GM12801 (cell line): ENCODE measurements around the gene CYP39A1.

Source experiments
- TF ChIP-seq, protein P1 (sequence below): IDR thresholded peaks from one replicate; pipeline ENCODE4 v1.5.1; 2011; ENCODE audit warnings: control low read depth; ENCODE audit not compliant: insufficient read length; ENCODE audit errors: extremely low read depth

The CYP39A1 gene, protein sequence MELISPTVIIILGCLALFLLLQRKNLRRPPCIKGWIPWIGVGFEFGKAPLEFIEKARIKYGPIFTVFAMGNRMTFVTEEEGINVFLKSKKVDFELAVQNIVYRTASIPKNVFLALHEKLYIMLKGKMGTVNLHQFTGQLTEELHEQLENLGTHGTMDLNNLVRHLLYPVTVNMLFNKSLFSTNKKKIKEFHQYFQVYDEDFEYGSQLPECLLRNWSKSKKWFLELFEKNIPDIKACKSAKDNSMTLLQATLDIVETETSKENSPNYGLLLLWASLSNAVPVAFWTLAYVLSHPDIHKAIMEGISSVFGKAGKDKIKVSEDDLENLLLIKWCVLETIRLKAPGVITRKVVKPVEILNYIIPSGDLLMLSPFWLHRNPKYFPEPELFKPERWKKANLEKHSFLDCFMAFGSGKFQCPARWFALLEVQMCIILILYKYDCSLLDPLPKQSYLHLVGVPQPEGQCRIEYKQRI

DNA sequence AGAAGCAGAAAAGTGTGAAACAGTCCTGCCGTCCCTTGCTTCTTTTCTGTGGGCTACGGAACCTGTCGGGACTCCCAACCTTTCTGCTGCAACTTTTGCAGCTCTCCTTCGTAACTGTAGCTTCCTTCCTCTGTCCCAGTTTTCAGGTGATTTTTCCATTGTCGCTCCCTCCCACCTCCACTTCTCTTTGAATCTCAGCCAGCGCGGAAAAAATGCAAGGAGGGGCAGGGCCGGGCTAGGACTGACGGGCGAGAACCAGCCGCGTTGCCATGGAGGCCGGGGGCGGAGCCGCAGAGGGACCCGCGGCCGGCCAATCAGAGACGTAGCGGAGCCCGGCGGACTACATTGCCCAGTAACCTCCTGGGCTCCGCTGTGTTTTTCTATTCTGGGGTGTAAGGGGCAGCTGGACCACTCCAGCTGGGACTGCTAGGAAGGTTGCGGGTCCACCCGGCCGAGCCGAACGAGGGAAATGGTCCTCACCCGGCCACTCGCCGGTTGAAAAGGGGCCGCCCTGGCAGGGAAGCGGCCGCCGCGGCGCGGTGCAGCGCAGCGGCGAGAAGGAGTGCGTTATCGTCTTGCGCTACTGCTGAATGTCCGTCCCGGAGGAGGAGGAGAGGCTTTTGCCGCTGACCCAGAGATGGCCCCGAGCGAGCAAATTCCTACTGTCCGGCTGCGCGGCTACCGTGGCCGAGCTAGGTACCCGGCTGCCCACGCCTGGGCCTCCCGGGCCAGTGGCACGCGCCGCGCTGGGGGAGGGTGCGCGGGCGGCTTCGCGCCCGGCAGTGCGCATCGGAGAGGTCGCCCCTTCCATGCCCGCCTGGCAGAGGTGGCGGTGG lies at the start of gene CYP39A1, which contains the start of gene SLC25A27:
CYP39A1 (minus strand) TSS at position 216 of the 836 bp plus-strand sequence. CDS start 236 bp downstream, outside the sequence.
SLC25A27 (plus strand) TSS at position 373 of the 836 bp plus-strand sequence; CDS start at position 591, 218 bp downstream.
- TF ChIP-seq, protein P1, sequence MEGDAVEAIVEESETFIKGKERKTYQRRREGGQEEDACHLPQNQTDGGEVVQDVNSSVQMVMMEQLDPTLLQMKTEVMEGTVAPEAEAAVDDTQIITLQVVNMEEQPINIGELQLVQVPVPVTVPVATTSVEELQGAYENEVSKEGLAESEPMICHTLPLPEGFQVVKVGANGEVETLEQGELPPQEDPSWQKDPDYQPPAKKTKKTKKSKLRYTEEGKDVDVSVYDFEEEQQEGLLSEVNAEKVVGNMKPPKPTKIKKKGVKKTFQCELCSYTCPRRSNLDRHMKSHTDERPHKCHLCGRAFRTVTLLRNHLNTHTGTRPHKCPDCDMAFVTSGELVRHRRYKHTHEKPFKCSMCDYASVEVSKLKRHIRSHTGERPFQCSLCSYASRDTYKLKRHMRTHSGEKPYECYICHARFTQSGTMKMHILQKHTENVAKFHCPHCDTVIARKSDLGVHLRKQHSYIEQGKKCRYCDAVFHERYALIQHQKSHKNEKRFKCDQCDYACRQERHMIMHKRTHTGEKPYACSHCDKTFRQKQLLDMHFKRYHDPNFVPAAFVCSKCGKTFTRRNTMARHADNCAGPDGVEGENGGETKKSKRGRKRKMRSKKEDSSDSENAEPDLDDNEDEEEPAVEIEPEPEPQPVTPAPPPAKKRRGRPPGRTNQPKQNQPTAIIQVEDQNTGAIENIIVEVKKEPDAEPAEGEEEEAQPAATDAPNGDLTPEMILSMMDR = no peak

DNA sequence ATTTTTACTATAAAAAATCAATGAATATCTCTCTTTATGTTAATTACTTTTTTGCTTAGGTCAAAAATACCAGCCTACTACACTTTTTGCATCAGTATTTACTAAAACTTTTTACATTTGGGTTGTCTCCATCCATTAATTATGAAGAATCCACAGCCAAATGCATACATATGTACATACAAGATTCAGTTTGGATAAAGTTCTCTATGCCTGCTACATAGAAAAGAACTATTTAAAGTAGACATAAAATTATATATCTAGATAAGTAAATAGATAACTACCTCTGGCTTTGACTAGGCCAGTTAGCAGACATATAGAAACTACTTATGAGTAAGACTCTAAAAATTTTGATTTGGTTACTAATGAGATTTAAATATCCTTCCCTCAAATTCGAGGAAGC lies 47.4 kb upstream of the CYP39A1 start:
- TF ChIP-seq, protein P1 = no peak

DNA sequence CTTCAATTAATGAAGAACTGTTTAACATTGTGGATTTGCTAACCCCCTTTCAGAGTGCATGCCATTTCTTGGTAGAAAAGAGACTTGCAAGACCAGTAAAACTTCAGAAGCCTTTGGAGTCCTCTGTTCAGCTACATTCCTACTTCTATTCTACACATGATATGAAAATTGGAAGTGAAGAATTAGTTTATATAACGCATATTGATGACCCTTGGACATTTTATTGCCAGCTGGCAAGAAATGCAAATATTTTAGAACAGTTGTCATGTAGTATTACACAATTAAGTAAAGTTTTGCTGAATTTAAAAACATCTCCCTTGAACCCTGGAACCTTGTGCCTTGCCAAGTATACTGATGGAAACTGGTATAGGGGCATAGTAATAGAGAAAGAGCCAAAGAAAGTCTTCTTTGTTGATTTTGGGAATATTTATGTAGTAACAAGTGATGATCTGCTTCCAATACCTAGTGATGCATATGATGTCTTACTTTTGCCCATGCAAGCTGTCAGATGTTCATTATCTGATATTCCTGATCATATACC lies 38.4 kb upstream of the CYP39A1 start:
- TF ChIP-seq, protein P1 = no peak

DNA sequence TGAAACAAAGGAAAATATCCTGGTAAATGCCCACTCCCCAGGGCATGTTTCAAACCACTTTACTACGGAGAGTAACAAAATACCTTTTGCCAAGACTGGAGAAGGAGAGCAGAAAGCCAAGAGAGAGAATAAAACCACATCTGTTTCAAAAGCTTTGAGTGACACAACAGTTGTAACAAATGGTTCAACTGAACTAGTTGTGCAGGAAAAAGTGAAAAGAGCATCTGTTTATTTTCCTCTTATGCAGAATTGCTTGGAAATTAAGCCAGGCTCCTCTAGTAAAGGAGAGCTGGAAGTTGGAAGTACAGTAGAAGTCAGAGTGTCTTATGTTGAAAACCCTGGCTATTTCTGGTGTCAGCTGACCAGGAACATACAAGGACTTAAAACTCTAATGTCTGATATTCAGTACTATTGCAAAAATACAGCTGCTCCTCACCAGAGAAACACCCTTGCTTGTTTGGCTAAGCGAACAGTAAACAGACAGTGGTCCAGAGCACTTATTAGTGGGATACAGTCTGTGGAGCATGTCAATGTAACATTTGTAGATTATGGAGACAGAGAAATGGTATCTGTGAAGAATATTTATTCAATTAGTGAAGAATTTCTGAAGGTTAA lies 37.6 kb upstream of the CYP39A1 start:
- TF ChIP-seq, protein P1 = no peak

DNA sequence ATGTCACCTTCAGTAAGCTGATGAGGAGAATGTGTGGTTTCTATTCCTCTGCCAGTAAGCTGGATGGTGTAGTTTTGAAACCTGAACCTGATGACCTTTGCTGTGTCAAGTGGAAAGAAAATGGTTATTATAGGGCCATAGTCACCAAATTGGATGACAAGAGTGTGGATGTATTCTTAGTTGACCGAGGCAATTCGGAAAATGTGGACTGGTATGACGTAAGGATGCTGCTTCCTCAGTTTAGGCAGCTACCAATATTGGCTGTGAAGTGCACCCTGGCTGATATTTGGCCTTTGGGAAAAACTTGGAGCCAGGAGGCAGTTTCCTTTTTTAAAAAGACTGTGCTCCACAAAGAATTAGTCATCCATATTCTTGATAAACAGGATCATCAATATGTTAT lies 37.0 kb upstream of the CYP39A1 start:
- TF ChIP-seq, protein P1 = no peak

DNA sequence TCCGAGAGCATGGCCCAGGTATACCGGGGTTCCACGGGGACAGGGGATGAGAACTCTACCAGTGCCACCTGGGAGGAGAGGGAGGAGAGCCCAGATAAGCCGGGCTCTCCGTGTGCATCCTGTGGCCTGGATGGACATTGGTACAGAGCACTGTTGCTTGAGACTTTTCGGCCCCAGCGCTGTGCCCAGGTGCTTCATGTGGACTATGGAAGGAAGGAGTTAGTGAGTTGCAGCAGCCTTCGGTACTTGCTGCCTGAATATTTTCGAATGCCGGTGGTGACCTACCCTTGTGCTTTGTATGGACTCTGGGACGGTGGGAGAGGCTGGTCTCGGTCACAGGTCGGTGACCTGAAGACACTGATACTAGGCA lies 36.3 kb upstream of the CYP39A1 start:
- TF ChIP-seq, protein P1 = no peak
